NCI-H1694 treated with DMSO at 0.1 percent for 48 hours (cell line): Measurements from ENCODE around the gene ADIPOR2.
"Not testable (repeated sequence)": the region's sequence is repeated elsewhere in the genome, so short reads cannot be mapped to it uniquely, and the experiment has no call there.

Experiments used
- DNase-seq: peaks from one replicate; lab custom pipeline; 2025; lab: John Stamatoyannopoulos, UW

ADIPOR2 gene

GRCh38 chr12:1703771-1704722, 13.2 kb downstream of the ADIPOR2 start:
- DNase-seq = no peak

GRCh38 chr12:1705774-1706631, 15.1 kb downstream of the ADIPOR2 start:
- DNase-seq = no peak

- no peak for DNase-seq
Measured at GRCh38 chr12:1706632-1706980, 15.7 kb downstream of the ADIPOR2 start.

DNA sequence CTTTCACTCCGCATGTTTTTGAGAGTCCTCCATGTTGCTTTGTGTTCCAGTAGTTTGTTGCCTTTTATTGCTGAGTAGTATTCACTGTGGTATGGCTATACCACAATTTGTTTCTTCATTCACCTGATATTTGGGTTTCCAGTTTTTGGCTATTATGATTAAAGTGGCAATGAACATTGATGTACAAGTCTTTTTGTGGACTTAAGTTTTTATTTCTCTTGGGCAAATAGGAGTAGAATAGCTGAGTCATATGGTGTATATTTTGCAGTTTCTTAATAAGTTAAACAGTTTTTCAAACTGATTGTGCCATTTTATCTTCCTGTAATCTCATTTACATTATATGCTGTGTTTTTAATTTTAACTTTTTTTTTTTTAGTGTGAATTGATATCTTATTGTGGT, 16.2 kb downstream of the ADIPOR2 start:
- DNase-seq = no peak

- DNase-seq = not testable (repeated sequence)
Measured at GRCh38 chr12:1709968-1710367, 19.1 kb downstream of the ADIPOR2 start.

- DNase-seq = not testable (repeated sequence)
Measured at GRCh38 chr12:1710870-1711269, 20.0 kb downstream of the ADIPOR2 start.

DNA sequence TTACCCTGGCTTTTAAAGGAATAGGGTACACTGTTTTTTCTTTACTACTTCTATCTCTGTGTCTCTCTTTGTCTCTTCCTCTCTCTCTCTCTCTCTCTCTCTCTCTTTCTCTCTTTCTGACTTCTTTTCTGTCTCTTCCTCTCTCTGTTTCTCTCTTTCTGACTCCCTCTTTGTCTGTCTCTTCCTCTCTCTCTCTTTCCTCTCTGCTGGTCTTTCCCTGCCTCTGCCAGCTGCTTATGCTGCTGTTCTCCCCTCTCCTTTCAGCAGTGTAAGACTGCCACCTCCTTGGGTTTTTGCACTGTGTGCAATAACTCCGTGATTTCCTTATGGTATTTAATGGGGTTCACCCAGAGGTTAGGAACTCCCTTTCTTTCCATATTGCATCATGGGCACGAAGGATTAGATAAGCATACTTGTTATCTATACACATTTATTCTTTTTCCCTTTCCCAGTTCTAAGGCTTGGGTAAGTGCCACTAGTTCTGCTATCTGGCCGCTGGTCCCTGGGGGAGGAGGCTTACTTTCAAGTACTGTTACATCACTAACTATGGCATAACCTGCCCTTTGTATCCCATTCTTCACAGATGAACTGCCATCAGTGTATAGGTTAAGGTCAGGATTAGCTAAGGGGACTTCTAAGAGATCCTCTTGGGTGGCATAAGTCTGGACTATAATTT, 20.8 kb downstream of the ADIPOR2 start:
- not testable (repeated sequence) for DNase-seq

GRCh38 chr12:1712305-1712704, 21.4 kb downstream of the ADIPOR2 start:
- DNase-seq = not testable (repeated sequence)

GRCh38 chr12:1712852-1713251, 22.0 kb downstream of the ADIPOR2 start:
- not testable (repeated sequence) for DNase-seq

DNA sequence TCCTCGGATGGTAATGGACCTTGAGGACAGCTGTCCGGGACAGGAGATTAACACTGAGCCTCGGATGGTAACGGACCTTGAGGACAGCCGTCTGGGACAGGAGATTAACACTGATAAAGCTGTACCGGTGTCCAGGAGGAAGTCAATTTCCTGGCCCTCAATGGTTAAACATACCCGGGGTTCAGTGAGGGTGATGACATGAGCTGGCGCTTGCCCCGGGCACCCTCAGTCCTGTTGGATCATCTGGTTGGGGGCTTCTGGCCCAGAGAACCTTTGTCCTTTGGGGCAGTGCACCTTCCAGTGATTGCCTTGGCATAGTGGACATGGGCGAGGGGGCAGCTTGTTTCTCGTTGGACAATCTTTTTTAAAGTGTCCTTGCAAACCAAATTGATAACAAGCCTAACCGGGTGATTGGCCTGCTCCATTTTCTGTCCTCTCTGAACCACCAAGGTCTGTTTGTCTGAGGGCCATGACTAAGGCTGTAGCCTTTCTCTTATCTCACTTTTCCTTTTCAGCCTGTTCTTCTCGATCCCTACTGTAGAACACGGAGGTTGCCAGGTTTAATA, 23.0 kb downstream of the ADIPOR2 start:
- DNase-seq = not testable (repeated sequence)

DNA sequence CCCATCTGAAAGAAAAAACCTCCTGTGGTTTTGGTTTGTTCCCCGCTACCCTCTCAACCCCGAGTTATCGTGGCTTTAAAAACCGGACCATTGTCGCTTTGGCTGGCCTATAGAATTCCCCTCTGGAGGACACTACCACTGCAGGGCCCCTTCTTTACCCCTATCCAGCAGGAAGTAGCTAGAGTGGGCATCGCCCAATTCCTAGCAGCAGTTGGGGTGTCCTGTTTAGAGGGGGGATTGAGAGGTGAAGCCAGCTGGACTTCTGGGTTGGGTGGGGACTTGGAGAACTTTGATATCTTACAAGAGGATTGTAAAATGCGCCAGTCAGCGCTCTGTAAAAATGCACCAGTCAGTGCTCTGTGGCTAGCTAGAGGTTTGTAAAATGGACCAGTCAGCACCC, 24.6 kb downstream of the ADIPOR2 start:
- not testable (repeated sequence) for DNase-seq

GRCh38 chr12:1716215-1716862, 25.5 kb downstream of the ADIPOR2 start:
- no peak for DNase-seq

DNA sequence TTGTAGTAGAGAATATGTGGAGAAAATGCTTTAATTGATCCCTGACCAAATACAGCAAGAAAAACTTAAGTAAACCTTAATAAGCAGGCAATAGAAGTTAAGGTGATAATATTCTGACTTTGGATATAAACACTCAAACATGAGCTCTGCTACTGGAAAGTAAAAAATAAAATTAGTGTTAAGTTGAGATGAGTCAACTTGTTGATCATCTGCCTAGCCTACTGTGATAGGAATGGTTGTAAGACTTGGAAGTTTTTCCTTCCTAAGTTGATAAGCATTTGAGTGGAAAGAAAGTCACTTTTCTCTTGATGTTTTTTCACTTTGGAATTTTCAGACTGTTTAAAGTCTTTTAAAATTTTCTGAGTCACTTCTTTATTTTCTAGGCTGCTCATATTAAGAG, 26.0 kb downstream of the ADIPOR2 start:
- DNase-seq = no peak

GRCh38 chr12:1719139-1719538, 28.3 kb downstream of the ADIPOR2 start:
- DNase-seq = no peak

- DNase-seq = no peak
Measured at GRCh38 chr12:1720494-1720893, 29.6 kb downstream of the ADIPOR2 start.

DNA sequence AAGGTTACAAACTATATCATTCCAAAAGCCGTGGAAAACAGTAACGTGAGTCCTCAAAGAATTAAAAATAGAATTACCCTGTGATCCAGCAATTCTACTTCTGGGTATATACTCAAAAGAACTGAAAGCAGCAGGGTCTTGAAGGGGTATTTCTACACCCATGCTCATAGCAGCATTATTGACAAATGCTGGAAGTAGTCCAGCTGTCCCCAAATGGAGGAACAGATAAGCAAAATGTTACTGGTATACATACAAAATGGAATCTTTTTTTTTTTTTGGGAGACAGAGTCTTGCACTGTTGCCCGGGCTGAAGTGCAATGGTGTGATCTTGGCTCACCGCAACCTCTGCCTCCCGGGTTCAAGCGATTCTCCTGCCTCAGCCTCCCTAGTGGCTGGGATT, 32.9 kb downstream of the ADIPOR2 start:
- no peak for DNase-seq

DNA sequence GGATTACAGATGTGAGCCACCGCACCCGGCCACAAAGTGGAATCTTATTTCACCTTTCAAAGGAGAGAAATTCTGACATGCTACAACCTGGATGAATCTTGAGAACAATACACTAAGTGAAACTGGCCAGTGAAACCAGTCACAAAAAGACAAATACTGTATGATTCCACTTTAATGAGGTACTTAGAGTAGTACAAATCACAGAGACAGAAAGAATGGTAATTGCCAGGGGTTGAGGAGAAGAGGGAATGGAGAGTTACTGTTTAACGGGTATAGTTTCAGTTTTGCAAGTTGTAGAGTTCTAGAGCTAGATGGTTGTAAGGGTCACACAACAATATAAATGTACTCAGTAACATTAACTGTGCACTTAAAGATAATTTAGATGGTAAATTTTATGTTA, 33.4 kb downstream of the ADIPOR2 start:
- DNase-seq = no peak

DNA sequence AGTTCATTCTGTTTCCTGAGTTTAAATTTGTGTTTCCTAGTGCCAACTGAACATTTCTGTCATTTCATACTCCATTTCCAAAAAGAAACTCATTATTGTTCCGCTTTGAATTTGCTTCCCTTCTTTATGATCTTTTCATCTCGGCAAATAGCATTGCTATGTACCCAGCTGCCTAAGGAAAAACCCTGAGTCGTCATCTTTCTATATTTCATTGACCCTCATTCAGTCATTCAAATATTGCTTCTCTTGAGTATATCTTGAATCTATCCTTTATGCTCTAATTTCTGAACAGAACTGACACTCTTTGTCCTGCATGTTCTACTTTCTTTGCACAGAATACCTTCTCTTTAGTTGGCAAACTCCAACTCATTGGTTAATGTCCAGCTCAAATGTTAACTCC, 35.9 kb downstream of the ADIPOR2 start:
- DNase-seq = no peak

- DNase-seq = no peak
Measured at GRCh38 chr12:1728824-1729223, 38.0 kb downstream of the ADIPOR2 start.

- no peak for DNase-seq
Measured at GRCh38 chr12:1731019-1731687, 40.3 kb downstream of the ADIPOR2 start.

DNA sequence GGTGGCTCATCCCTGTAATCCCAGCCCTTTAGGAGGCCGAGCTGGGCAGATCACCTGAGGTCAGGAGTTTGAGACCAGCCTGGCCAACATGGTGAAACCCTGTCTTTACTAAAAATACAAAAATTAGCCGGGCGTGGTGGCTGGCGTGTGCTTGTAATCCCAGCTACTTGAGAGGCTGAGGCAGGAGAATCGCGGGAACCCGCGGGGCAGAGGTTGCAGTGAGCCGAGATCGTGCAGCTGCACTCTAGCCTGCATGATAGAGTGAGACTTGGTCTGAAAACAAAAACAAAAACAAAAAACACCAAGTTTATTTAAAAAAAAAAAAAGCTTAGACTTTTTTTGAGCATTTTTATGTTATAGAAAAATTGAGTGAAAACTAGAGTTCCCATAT, 40.8 kb downstream of the ADIPOR2 start:
- DNase-seq = not testable (repeated sequence)
